HEK293 (cell line): ENCODE data around the gene CCDC112.
A peak's percentile ranks its signal among the peaks of the same experiment; 100 is the strongest.

Experiments used
- CTCF ChIA-PET: fragments of 350-600 bp; formaldehyde crosslinking; extraction: SDS; loops from one replicate; lab custom pipeline; 2021; ENCODE audit warnings: antibody characterized with exemption; lab: Yijun Ruan, JAX
- POLR2A ChIA-PET: fragments of 300-600 bp; formaldehyde crosslinking; extraction: SDS; loops from one replicate; lab custom pipeline; 2020; ENCODE audit warnings: antibody characterized with exemption, inconsistent platforms; lab: Yijun Ruan, JAX
- H3K27ac ChIP-seq: fragments of 200-500 bp; sonication (Bioruptor generic); 2 replicates; pipeline ENCODE4 v1.5.1; 2014; ENCODE audit warnings: low read depth, low read length, control low read depth, inconsistent platforms; ENCODE audit errors: extremely low read depth
- H3K36me3 ChIP-seq, 2 experiments: fragments of 200-500 bp in 1 of 2; sonication (Bioruptor generic) in 1 of 2; 1 replicate in 1 of 2; 2 replicates in 1 of 2; pipeline ENCODE4 v1.5.1; 2014 to 2017; ENCODE audit warnings: inconsistent platforms in 2 of 2, low read length in 2 of 2; ENCODE audit not compliant: control insufficient read depth in 2 of 2, insufficient read depth in 1 of 2
- H3K4me1 ChIP-seq: fragments of 200-500 bp; sonication (Bioruptor generic); 2 replicates; pipeline ENCODE4 v1.5.1; 2014; ENCODE audit warnings: mild to moderate bottlenecking, low read length, inconsistent platforms; ENCODE audit not compliant: control insufficient read depth, insufficient read depth
- H3K4me3 ChIP-seq: 2 replicates; pipeline ENCODE4 v1.5.1; 2011; ENCODE audit warnings: low read depth, mild to moderate bottlenecking, control low read depth, low read length, moderate library complexity
- H3K9me3 ChIP-seq: fragments of 200-500 bp; sonication (Bioruptor generic); 2 replicates; pipeline ENCODE4 v1.5.1; 2014; ENCODE audit warnings: low read depth, low read length, inconsistent platforms; ENCODE audit not compliant: control insufficient read depth, insufficient read depth
- AEBP2 ChIP-seq: fragments of 450-650 bp; formaldehyde crosslinking; IDR thresholded peaks from 2 replicates; pipeline ENCODE4 v1.5.1; 2016; ENCODE audit warnings: missing biosample characterization, missing genetic modification characterization, borderline replicate concordance
- BCL6B ChIP-seq: fragments of 450-650 bp; formaldehyde crosslinking; IDR thresholded peaks from 2 replicates; pipeline ENCODE4 v1.5.1; 2017; ENCODE audit warnings: missing biosample characterization, missing genetic modification characterization
- CTCF ChIP-seq: fragments of 450-650 bp; formaldehyde crosslinking; IDR thresholded peaks from 2 replicates; pipeline ENCODE4 v1.5.1; 2016; ENCODE audit warnings: missing biosample characterization, missing genetic modification characterization
- KLF9 ChIP-seq: fragments of 450-650 bp; formaldehyde crosslinking; IDR thresholded peaks from 2 replicates; pipeline ENCODE4 v1.5.1; 2016; ENCODE audit warnings: missing biosample characterization, missing genetic modification characterization, low read depth
- PRDM1 ChIP-seq: fragments of 450-650 bp; formaldehyde crosslinking; IDR thresholded peaks from 2 replicates; pipeline ENCODE4; 2016; ENCODE audit warnings: missing biosample characterization, missing genetic modification characterization
- TCF7L2 ChIP-seq: IDR thresholded peaks from 2 replicates; pipeline ENCODE4 v1.6.1; 2011; ENCODE audit warnings: low read depth, mild to moderate bottlenecking, inconsistent platforms, low read length, moderate library complexity, borderline replicate concordance
- ZBTB6 ChIP-seq: fragments of 450-650 bp; formaldehyde crosslinking; IDR thresholded peaks from 2 replicates; pipeline ENCODE4 v1.5.1; 2017; ENCODE audit warnings: missing biosample characterization, missing genetic modification characterization
- ZFHX2 ChIP-seq: fragments of 450-650 bp; formaldehyde crosslinking; conservative IDR thresholded peaks from 2 replicates; pipeline ENCODE4 v1.5.1; 2016; ENCODE audit warnings: missing biosample characterization, missing genetic modification characterization
- ZIC2 ChIP-seq: fragments of 450-650 bp; formaldehyde crosslinking; IDR thresholded peaks from 2 replicates; pipeline ENCODE4 v1.5.1; 2016; ENCODE audit warnings: missing biosample characterization, missing genetic modification characterization
- ZNF10 ChIP-seq: fragments of 450-650 bp; formaldehyde crosslinking; IDR thresholded peaks from 2 replicates; pipeline ENCODE4 v1.5.1; 2017; ENCODE audit warnings: missing biosample characterization, missing genetic modification characterization
- ZNF140 ChIP-seq: fragments of 450-650 bp; formaldehyde crosslinking; IDR thresholded peaks from 2 replicates; pipeline ENCODE4 v1.5.1; 2016; ENCODE audit warnings: missing biosample characterization, missing genetic modification characterization
- ZNF174 ChIP-seq: fragments of 450-650 bp; formaldehyde crosslinking; IDR thresholded peaks from 2 replicates; pipeline ENCODE4 v1.5.0; 2017; ENCODE audit warnings: missing biosample characterization, mild to moderate bottlenecking, missing genetic modification characterization
- ZNF202 ChIP-seq: fragments of 450-650 bp; formaldehyde crosslinking; IDR thresholded peaks from 2 replicates; pipeline ENCODE4 v1.5.1; 2016; ENCODE audit warnings: missing biosample characterization, missing genetic modification characterization, borderline replicate concordance
- ZNF362 ChIP-seq: fragments of 450-650 bp; formaldehyde crosslinking; IDR thresholded peaks from 2 replicates; pipeline ENCODE4 v1.5.1; 2016; ENCODE audit warnings: missing biosample characterization, missing genetic modification characterization
- ZNF518A ChIP-seq: fragments of 450-650 bp; formaldehyde crosslinking; conservative IDR thresholded peaks from 2 replicates; pipeline ENCODE4 v1.5.1; 2016; ENCODE audit warnings: low read depth, missing biosample characterization, missing genetic modification characterization
- ZNF610 ChIP-seq: fragments of 450-650 bp; formaldehyde crosslinking; IDR thresholded peaks from 2 replicates; pipeline ENCODE4 v1.5.1; 2016; ENCODE audit warnings: missing biosample characterization, missing genetic modification characterization, borderline replicate concordance
- ZNF664 ChIP-seq: fragments of 450-650 bp; formaldehyde crosslinking; IDR thresholded peaks from 2 replicates; pipeline ENCODE4 v1.5.1; 2016; ENCODE audit warnings: missing biosample characterization, missing genetic modification characterization
- ZNF692 ChIP-seq: fragments of 450-650 bp; formaldehyde crosslinking; IDR thresholded peaks from 2 replicates; pipeline ENCODE4 v1.5.1; 2016; ENCODE audit warnings: missing biosample characterization, missing genetic modification characterization
- ZNF76 ChIP-seq: fragments of 450-650 bp; formaldehyde crosslinking; IDR thresholded peaks from 2 replicates; pipeline ENCODE4; 2016; ENCODE audit warnings: low read depth, missing biosample characterization, missing genetic modification characterization, borderline replicate concordance

CCDC112 gene

GRCh38 chr5:115264786-115265185 lies 31.7 kb downstream of the CCDC112 start:
- peaks cover 15% of the 10 kb centered on the region for H3K4me1 ChIP-seq
- H3K27ac ChIP-seq = no peak overlapping the region
- peaks cover 5 to 15% of the 10 kb centered on the region in 2 experiments; a peak in 2 of 3 replicates for H3K36me3 ChIP-seq
- no peaks in the 10 kb centered on the region for H3K9me3 ChIP-seq
- no peak overlapping the region for H3K4me3 ChIP-seq
- ChIA-PET CTCF (no interaction called here), POLR2A (no interaction called here)
- TF ChIP-seq ZBTB6 (no peak), ZNF140 (tag by site-specific recombination) (no peak), KLF9 (no peak), ZNF10 (tag by site-specific recombination) (no peak), BCL6B (tag by site-specific recombination) (no peak), AEBP2 (tag by site-specific recombination) (no peak), PRDM1 (tag by site-specific recombination) (no peak), ZNF174 (tag by site-specific recombination) (no peak), ZNF664 (tag by site-specific recombination) (no peak), ZNF362 (tag by site-specific recombination) (no peak), ZNF202 (tag by site-specific recombination) (no peak), ZNF610 (no peak)

- ChIA-PET POLR2A (interaction anchor here (1.6 kb wide), 1 partner anchor 33 kb away, joined by 4 read pairs; the partner anchor contains the start of gene CCDC112), CTCF (interaction anchor here (0.7 to 1.3 kb wide), 2 partner anchors 27 to 47 kb away, joined by 3 to 4 read pairs; no protein-coding TSS in a partner anchor)
- Histone ChIP-seq H3K4me1 (peaks cover 15% of the 10 kb centered on the region), H3K4me3 (peak overlapping the region; percentile 76), H3K36me3 (peaks cover 1 to 13% of the 10 kb centered on the region in 2 experiments; a peak in 2 of 3 replicates), H3K27ac (peak overlapping the region; percentile 65), H3K9me3 (no peaks in the 10 kb centered on the region)
- TF ChIP-seq ZNF692 (no peak), ZFHX2 (tag by site-specific recombination) (no peak), ZNF518A (tag by site-specific recombination) (peak; percentile 94), TCF7L2 (no peak), CTCF (no peak), BCL6B (tag by site-specific recombination) (no peak), KLF9 (no peak), ZIC2 (0 out of 2 replicates have a peak, but pooled peaks have one; percentile 1), ZNF76 (no peak), ZNF174 (tag by site-specific recombination) (no peak)
These were observed 33.4 kb downstream of the CCDC112 start for GRCh38 chr5:115263078-115263380.
